ENCODE data around the gene ELF1. TPM values are rescaled to one million over a fixed set of nuclear protein-coding genes. Genes with fewer than 3 reads are reported as not detected.
"Not testable (repeated sequence)": the region's sequence is repeated elsewhere in the genome, so short reads cannot be mapped to it uniquely, and the experiment has no call there.

The ELF1 gene
- total RNA-seq, 1 experiment from 2014 or later, result 8.6 TPM

- no peaks in the 10 kb centered on the region for H3K9me3 ChIP-seq (replicated peaks)
- no peak overlapping the region for H3K27ac ChIP-seq
- DNase-seq (ENCODE audit: low read depth in 1 of 2, low spot score in 2 of 2), result no peak
Measured at GRCh38 chr13:41054919-41055619, 36.0 kb upstream of the ELF1 start.

GRCh38 chr13:41054212-41054877, 35.2 kb upstream of the ELF1 start:
- Histone ChIP-seq H3K4me3 (no peak overlapping the region), H3K27ac (no peak overlapping the region), H3K9me3 (replicated peaks) (no peaks in the 10 kb centered on the region), H3K36me3 (no peaks in the 10 kb centered on the region), H3K4me1 (replicated peaks) (peaks cover 24% of the 10 kb centered on the region), H3K27me3 (replicated peaks) (no peaks in the 10 kb centered on the region)
- no peak for DNase-seq (ENCODE audit: low read depth in 1 of 2, low spot score in 2 of 2)

More at GRCh38 chr13:41054919-41055619, 36.0 kb upstream of the ELF1 start:
- Histone ChIP-seq H3K36me3 (no peaks in the 10 kb centered on the region), H3K27me3 (replicated peaks) (no peaks in the 10 kb centered on the region), H3K4me1 (replicated peaks) (peaks cover 24% of the 10 kb centered on the region), H3K4me3 (no peak overlapping the region)

GRCh38 chr13:41053384-41053826, 34.3 kb upstream of the ELF1 start:
- DNase-seq (ENCODE audit: low read depth in 1 of 2, low spot score in 2 of 2), result no peak
- Histone ChIP-seq H3K9me3 (replicated peaks) (no peaks in the 10 kb centered on the region), H3K4me3 (no peak overlapping the region), H3K27me3 (replicated peaks) (no peaks in the 10 kb centered on the region), H3K4me1 (replicated peaks) (peaks cover 19% of the 10 kb centered on the region), H3K27ac (no peak overlapping the region), H3K36me3 (no peaks in the 10 kb centered on the region)

GRCh38 chr13:41052441-41052840, 33.3 kb upstream of the ELF1 start:
- Histone ChIP-seq H3K27me3 (replicated peaks) (no peaks in the 10 kb centered on the region), H3K9me3 (replicated peaks) (no peaks in the 10 kb centered on the region; the same call in 1 of the 2 replicates), H3K36me3 (no peaks in the 10 kb centered on the region), H3K27ac (peak overlapping the region; percentile 34; the same call in 1 of the 2 replicates), H3K4me1 (replicated peaks) (peaks cover 17% of the 10 kb centered on the region), H3K4me3 (no peak overlapping the region)
- no peak for DNase-seq (ENCODE audit: low read depth in 1 of 2, low spot score in 2 of 2)

GRCh38 chr13:41049480-41050440, 30.6 kb upstream of the ELF1 start:
- no peak overlapping the region for H3K4me3 ChIP-seq
- H3K27ac ChIP-seq, result no peak overlapping the region
- H3K9me3 ChIP-seq (replicated peaks), result no peaks in the 10 kb centered on the region; the same call in 1 of the 2 replicates
- no peaks in the 10 kb centered on the region for H3K27me3 ChIP-seq (replicated peaks)
- peaks cover 17% of the 10 kb centered on the region for H3K4me1 ChIP-seq (replicated peaks)
- H3K36me3 ChIP-seq, result no peaks in the 10 kb centered on the region
- no peak for DNase-seq (ENCODE audit: low read depth in 1 of 2, low spot score in 2 of 2)

GRCh38 chr13:41048640-41049039, 29.5 kb upstream of the ELF1 start:
- DNase-seq (ENCODE audit: low read depth in 1 of 2, low spot score in 2 of 2), result no peak
- Histone ChIP-seq H3K36me3 (no peaks in the 10 kb centered on the region), H3K4me3 (no peak overlapping the region), H3K27ac (no peak overlapping the region), H3K9me3 (replicated peaks) (no peaks in the 10 kb centered on the region; the same call in 1 of the 2 replicates), H3K27me3 (replicated peaks) (no peaks in the 10 kb centered on the region), H3K4me1 (replicated peaks) (peaks cover 7% of the 10 kb centered on the region)

GRCh38 chr13:41042419-41042818, 23.3 kb upstream of the ELF1 start:
- H3K4me1 ChIP-seq (replicated peaks); H3K27me3 ChIP-seq (replicated peaks); H3K36me3 ChIP-seq; H3K9me3 ChIP-seq (replicated peaks); DNase-seq (ENCODE audit: low read depth in 1 of 2, low spot score in 2 of 2); H3K4me3 ChIP-seq; H3K27ac ChIP-seq: not testable (repeated sequence)

- Histone ChIP-seq H3K4me3 (no peak overlapping the region), H3K4me1 (replicated peaks) (0 out of 2 replicates have a peak, but pooled peaks cover 5% of the 10 kb centered on the region), H3K36me3 (no peaks in the 10 kb centered on the region), H3K9me3 (replicated peaks) (no peaks in the 10 kb centered on the region), H3K27ac (no peak overlapping the region), H3K27me3 (replicated peaks) (no peaks in the 10 kb centered on the region)
- no peak for DNase-seq (ENCODE audit: low read depth in 1 of 2, low spot score in 2 of 2)
Measured at GRCh38 chr13:41040584-41041334, 21.6 kb upstream of the ELF1 start.

- DNase-seq (ENCODE audit: low read depth in 1 of 2, low spot score in 2 of 2), result no peak
- no peak overlapping the region for H3K4me3 ChIP-seq
- no peak overlapping the region for H3K27ac ChIP-seq
- 0 out of 2 replicates have a peak, but pooled peaks cover 5% of the 10 kb centered on the region for H3K4me1 ChIP-seq (replicated peaks)
- no peaks in the 10 kb centered on the region for H3K9me3 ChIP-seq (replicated peaks)
- no peaks in the 10 kb centered on the region for H3K36me3 ChIP-seq
- no peaks in the 10 kb centered on the region for H3K27me3 ChIP-seq (replicated peaks)
Measured at GRCh38 chr13:41039746-41040145, 20.6 kb upstream of the ELF1 start.

GRCh38 chr13:41036557-41036956, 17.4 kb upstream of the ELF1 start:
- H3K27ac ChIP-seq; H3K4me1 ChIP-seq (replicated peaks): not testable (repeated sequence)

GRCh38 chr13:41034881-41035280, 15.8 kb upstream of the ELF1 start:
- Histone ChIP-seq H3K4me3 (no peak overlapping the region), H3K4me1 (replicated peaks) (no peaks in the 10 kb centered on the region), H3K27me3 (replicated peaks) (no peaks in the 10 kb centered on the region), H3K36me3 (no peaks in the 10 kb centered on the region), H3K27ac (no peak overlapping the region), H3K9me3 (replicated peaks) (no peaks in the 10 kb centered on the region)
- no peak for DNase-seq (ENCODE audit: low read depth in 1 of 2, low spot score in 2 of 2)

More at GRCh38 chr13:41036557-41036956, 17.4 kb upstream of the ELF1 start:
- not testable (repeated sequence) for H3K27me3 ChIP-seq (replicated peaks); H3K9me3 ChIP-seq (replicated peaks); H3K36me3 ChIP-seq; DNase-seq (ENCODE audit: low read depth in 1 of 2, low spot score in 2 of 2); H3K4me3 ChIP-seq

GRCh38 chr13:41034382-41034781, 15.3 kb upstream of the ELF1 start:
- Histone ChIP-seq H3K4me1 (replicated peaks) (no peaks in the 10 kb centered on the region), H3K27ac (no peak overlapping the region), H3K36me3 (no peaks in the 10 kb centered on the region), H3K4me3 (no peak overlapping the region), H3K27me3 (replicated peaks) (no peaks in the 10 kb centered on the region), H3K9me3 (replicated peaks) (no peaks in the 10 kb centered on the region)
- DNase-seq (ENCODE audit: low read depth in 1 of 2, low spot score in 2 of 2), result no peak

Data from SJSA1 (cell line).